ENCODE measurements around the gene FILIP1L. TPM values are rescaled to one million over a fixed set of nuclear protein-coding genes. Genes with fewer than 3 reads are reported as not detected.

Gene FILIP1L
- total and polyA plus RNA-seq, 2 of the 8 experiments (the other 6 are each of a cell fraction or from before 2014, with no cell fraction given), result 0.06 to 0.09 TPM

GRCh38 chr3:99870712-99871111 is 243.6 kb downstream of the FILIP1L start:
- DNase-seq (ENCODE audit: low read depth in 1 of 2, low spot score in 2 of 2) (no peak), FAIRE-seq (no peak)
- Histone ChIP-seq H3K79me1 (ENCODE audit: low read depth, low read length) (no peaks in the 10 kb centered on the region), H2BK20ac (ENCODE audit: low read length) (no peak overlapping the region), H3K4ac (replicated peaks; ENCODE audit: insufficient read length, low read depth, low read length) (no peak overlapping the region), H2AFZ (ENCODE audit: low read length) (no peak overlapping the region), H4K91ac (replicated peaks; ENCODE audit: insufficient read length, low read length) (no peak overlapping the region), H2BK5ac (ENCODE audit: low read depth, low read length) (no peak overlapping the region), H2AK5ac (ENCODE audit: low read depth, low read length) (no peak overlapping the region), H3K18ac (ENCODE audit: extremely low read depth, low read length) (no peak overlapping the region), H3K27ac (ENCODE audit: low read depth, low read length) (no peak overlapping the region), H3K36me3 (ENCODE audit: control insufficient read depth in 2 of 4, insufficient read depth in 4 of 4, low read length in 3 of 4) (no peaks in the 10 kb centered on the region), H4K20me1 (replicated peaks in 1 of 2; ENCODE audit: control insufficient read depth in 1 of 2, insufficient read depth in 2 of 2, low read length in 2 of 2) (peaks cover 13 to 21% of the 10 kb centered on the region in 2 experiments), H2BK15ac (ENCODE audit: low read length) (no peak overlapping the region), H3K4me1 (replicated peaks in 1 of 4; ENCODE audit: control insufficient read depth in 3 of 4, insufficient read depth in 4 of 4, low read length in 3 of 4) (peaks cover 0 to 2% (median under 1%) of the 10 kb centered on the region in 4 experiments; a peak in 4 of 7 replicates), H3K79me2 (ENCODE audit: control insufficient read depth in 1 of 2, insufficient read depth in 2 of 2, low read length in 2 of 2) (no peaks in the 10 kb centered on the region), H2BK12ac (ENCODE audit: low read depth, low read length) (no peak overlapping the region), H3K23ac (ENCODE audit: insufficient read length) (no peak overlapping the region), H3K9me3 (ENCODE audit: insufficient read depth in 2 of 2, low read depth in 1 of 2, low read length in 1 of 2) (no peaks in the 10 kb centered on the region), H3K14ac (ENCODE audit: insufficient read length) (no peak overlapping the region), H3K4me3 (ENCODE audit: extremely low read depth in 1 of 4, insufficient read depth in 2 of 4, low read depth in 3 of 4, low read length in 4 of 4) (no peak overlapping the region), H3K4me2 (ENCODE audit: insufficient read depth in 1 of 2, low read depth in 2 of 2, low read length in 2 of 2) (no peak overlapping the region), H3K9ac (replicated peaks in 1 of 4; ENCODE audit: extremely low read depth in 1 of 4, low read depth in 3 of 4, low read length in 3 of 4) (no peak overlapping the region), H2BK120ac (replicated peaks; ENCODE audit: low read depth, low read length) (no peak overlapping the region), H3K56ac (replicated peaks; ENCODE audit: insufficient read length, low read depth, low read length) (no peak overlapping the region), H3K27me3 (replicated peaks in 1 of 4; ENCODE audit: control insufficient read depth in 3 of 4, extremely low read depth in 1 of 4, insufficient read depth in 3 of 4, low read length in 3 of 4) (peaks cover 7 to 42% (median 30%) of the 10 kb centered on the region in 4 experiments), H4K5ac (ENCODE audit: insufficient read length, low read depth, low read length) (no peak overlapping the region), H3K23me2 (ENCODE audit: low read depth, low read length) (peaks cover 2% of the 10 kb centered on the region), H4K8ac (ENCODE audit: extremely low read depth, insufficient read depth, low read length) (no peak overlapping the region)
- POLR2A ChIA-PET (ENCODE audit: partially characterized antibody), result interaction anchor here (0.7 kb wide), 1 partner anchor 9 kb away, joined by 3 read pairs; no protein-coding TSS in a partner anchor
- CTCF ChIA-PET (ENCODE audit: partially characterized antibody), result interaction anchor here (0.6 to 3.1 kb wide), 7 partner anchors 24 to 383 kb away, joined by 3 to 20 read pairs (median 3); no protein-coding TSS in a partner anchor
- 89% methylated on average over 2 of the region's 2 CpGs; no CpG with 5 or more reads in 1 of the 2 experiments for WGBS, 2 experiments (ENCODE audit: extremely low coverage in 1 of 2, insufficient coverage in 1 of 2, insufficient read length in 1 of 2, insufficient replicate concordance in 2 of 2, low coverage in 1 of 2, low lambda C conversion rate in 2 of 2, missing lambda C conversion rate in 1 of 2)
- TF ChIP-seq SAP30 (IDR thresholded peaks at IDR 0.05; ENCODE audit: insufficient read depth, insufficient replicate concordance, low read length), result no peak
- TF ChIP-seq RBBP5 (IDR thresholded peaks at IDR 0.05; ENCODE audit: borderline replicate concordance, low read depth, low read length), result no peak
- TF ChIP-seq CEBPB (IDR thresholded peaks at IDR 0.05; ENCODE audit: low read depth, low read length), result no peak
- TF ChIP-seq MAX (IDR thresholded peaks at IDR 0.05), result no peak
- TF ChIP-seq ATF3 (IDR thresholded peaks at IDR 0.05; ENCODE audit: insufficient read depth, low read depth, low read length), result no peak
- TF ChIP-seq SIRT6 (IDR thresholded peaks at IDR 0.05; ENCODE audit: low read length), result no peak
- TF ChIP-seq E2F6 (IDR thresholded peaks at IDR 0.05), result no peak
- no peak for TF ChIP-seq SUZ12 (IDR thresholded peaks at IDR 0.05; ENCODE audit: low read length)
- no peak for TF ChIP-seq RNF2 (IDR thresholded peaks at IDR 0.05; ENCODE audit: borderline replicate concordance, low read depth, low read length, missing control alignments, poor library complexity, severe bottlenecking)
- TF ChIP-seq CBX8 (IDR thresholded peaks at IDR 0.05; ENCODE audit: borderline replicate concordance, low read depth, low read length), result no peak
- no peak for TF ChIP-seq RFX5 (IDR thresholded peaks at IDR 0.05; ENCODE audit: borderline replicate concordance, low read depth, low read length)
- TF ChIP-seq JUND (IDR thresholded peaks at IDR 0.05; ENCODE audit: low read length), result no peak

Measured in H1 (cell line).